Right cardiac atrium (tissue), 5 donors: ENCODE data around the gene VRTN. TPM values are rescaled to one million over a fixed set of nuclear protein-coding genes. Genes with fewer than 3 reads are reported as not detected.

Experiments used
- ATAC-seq, 2 donors: fragments of 200-7000 bp; cut with Tn5 transposase; one replicate each; pipeline versions ENCODE4 v1.8.0 to v1.9.1; 2020; ENCODE audit warnings: moderate library complexity in 2 of 2, mild to moderate bottlenecking in 1 of 2
- DNase-seq, 3 donors: peaks; one replicate each; pipeline ENCODE4 v3.0.0-alpha.2; 2020
- H3K27ac ChIP-seq: one replicate; pipeline ENCODE4 v1.5.1; 2013; ENCODE audit warnings: mild to moderate bottlenecking, low read length, control low read depth, moderate library complexity
- H3K27me3 ChIP-seq: one replicate; pipeline ENCODE4 v1.6.1; 2013; ENCODE audit not compliant: control insufficient read depth, insufficient read depth
- H3K4me1 ChIP-seq: one replicate; pipeline ENCODE4 v1.6.1; 2013; ENCODE audit warnings: low read length; ENCODE audit not compliant: control insufficient read depth, insufficient read depth
- H3K4me3 ChIP-seq: one replicate; pipeline ENCODE4 v1.5.1; 2013; ENCODE audit warnings: low read length, control low read depth
- H3K9me3 ChIP-seq: one replicate; pipeline ENCODE4 v1.6.1; 2013; ENCODE audit warnings: low read length; ENCODE audit not compliant: control insufficient read depth
- WGBS: extraction: QIAGEN DNeasy Blood & Tissue Kit; methylation state at CpG from one replicate; pipeline ENCODE4 v1.1.7; 2013; 5-methylcytosine and 5-hydroxymethylcytosine counted together
- intact Hi-C, 4 donors: fragments of 100-400 bp; cut with DNase I; formaldehyde crosslinking; loops; one replicate each; pipeline versions ENCODE4 v1.11.0 to v1.14.0; 2022 to 2023
- polyA plus RNA-seq: library from polyadenylated mRNA; stranded (reverse); fragments of 200-250 nt; gene quantifications from one replicate; pipeline ENCODE4 v1.2.3, GENCODE V29; 2013
- total RNA-seq, 4 donors: library from RNA; stranded (reverse); fragmentation: NEBNext Ultra II Directional; extraction: Animal tissue kit (Norgen Biotek cat#: 25700); gene quantifications; one replicate each; pipeline ENCODE4 v1.2.1, GENCODE V29; 2021
- donor health status: healthy with polysubstance abuse.
- donor health status: DM: no; HTN: yes; CAD: no.
- donor health status: DM: no; HTN: no; CAD: no.
- donor health status: DM: no; HTN: yes; CAD: no; lungs with severe emphysema.
- donor health status: DM: yes; HTN: yes; CAD: no.

Gene VRTN
- total and polyA plus RNA-seq, 5 donors: not detected

DNA sequence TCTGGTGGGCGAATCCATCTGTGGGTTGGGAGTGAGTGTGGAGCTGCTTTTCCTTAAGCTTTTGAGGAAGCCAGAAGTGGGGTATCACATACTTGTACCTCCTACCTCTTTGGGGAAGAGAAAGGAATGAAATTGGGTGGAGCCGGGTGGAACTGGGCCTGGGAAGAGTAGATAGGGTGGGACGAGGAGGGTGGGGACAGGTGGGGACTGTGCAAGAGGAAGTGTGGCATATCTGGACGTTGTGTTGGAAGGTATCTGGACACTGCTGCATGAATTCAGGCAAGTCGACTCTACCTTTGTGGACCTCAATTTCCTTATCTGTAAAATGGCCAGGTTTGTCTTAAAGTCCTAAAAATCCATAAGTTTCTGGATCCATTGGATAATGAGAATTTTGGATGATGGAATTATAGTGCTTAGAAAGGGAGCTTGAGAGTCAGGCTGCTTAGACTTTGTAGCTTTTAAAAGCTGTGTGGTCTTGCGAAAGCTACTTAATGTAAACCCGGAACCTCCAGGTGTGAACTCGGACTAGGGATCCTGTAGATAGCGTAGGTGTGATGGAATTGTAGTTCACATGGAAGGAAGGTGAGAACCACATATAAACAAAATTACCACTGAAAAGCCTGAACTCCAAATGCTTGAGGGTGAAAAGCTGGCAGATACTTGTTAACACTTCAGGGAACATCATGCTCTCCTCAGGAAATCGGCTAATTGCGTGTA, 2.1 kb downstream of the VRTN start:
- WGBS: 45% methylated on average over 11 of the region's 11 CpGs
- Histone ChIP-seq H3K27me3 (no peaks in the 10 kb centered on the region), H3K4me1 (no peaks in the 10 kb centered on the region), H3K4me3 (no peak overlapping the region), H3K27ac (no peak overlapping the region), H3K9me3 (no peaks in the 10 kb centered on the region)
- intact Hi-C loops: no loop called here
- DNase-seq (no peak), ATAC-seq (no peak)

DNA sequence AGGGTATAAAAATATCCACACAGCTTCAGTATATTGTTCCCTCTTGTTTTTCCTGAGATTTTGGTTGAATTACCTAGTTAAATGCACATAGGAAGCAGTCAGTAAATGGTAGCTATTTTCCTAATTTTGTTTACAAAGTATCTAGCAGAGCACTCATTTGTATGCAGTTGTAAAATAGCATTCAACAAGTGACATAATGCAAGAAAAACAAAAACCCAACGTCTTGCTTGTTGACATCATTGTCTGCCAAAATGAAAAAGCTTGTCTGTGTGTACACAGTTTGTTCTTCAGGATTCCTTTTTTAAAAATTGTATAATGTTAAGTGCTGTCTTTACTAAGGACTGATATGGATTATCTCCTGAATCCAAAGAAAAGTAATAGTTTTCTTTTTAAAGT, 2.7 kb downstream of the VRTN start:
- H3K4me3 ChIP-seq: no peak overlapping the region
- DNase-seq: no peak
- no peaks in the 10 kb centered on the region for H3K9me3 ChIP-seq
- ATAC-seq: no peak
- 8% methylated on average over 1 of the region's 1 CpG for WGBS
- no peaks in the 10 kb centered on the region for H3K4me1 ChIP-seq
- H3K27me3 ChIP-seq: no peaks in the 10 kb centered on the region
- intact Hi-C loops: no loop called here
- H3K27ac ChIP-seq: no peak overlapping the region

DNA sequence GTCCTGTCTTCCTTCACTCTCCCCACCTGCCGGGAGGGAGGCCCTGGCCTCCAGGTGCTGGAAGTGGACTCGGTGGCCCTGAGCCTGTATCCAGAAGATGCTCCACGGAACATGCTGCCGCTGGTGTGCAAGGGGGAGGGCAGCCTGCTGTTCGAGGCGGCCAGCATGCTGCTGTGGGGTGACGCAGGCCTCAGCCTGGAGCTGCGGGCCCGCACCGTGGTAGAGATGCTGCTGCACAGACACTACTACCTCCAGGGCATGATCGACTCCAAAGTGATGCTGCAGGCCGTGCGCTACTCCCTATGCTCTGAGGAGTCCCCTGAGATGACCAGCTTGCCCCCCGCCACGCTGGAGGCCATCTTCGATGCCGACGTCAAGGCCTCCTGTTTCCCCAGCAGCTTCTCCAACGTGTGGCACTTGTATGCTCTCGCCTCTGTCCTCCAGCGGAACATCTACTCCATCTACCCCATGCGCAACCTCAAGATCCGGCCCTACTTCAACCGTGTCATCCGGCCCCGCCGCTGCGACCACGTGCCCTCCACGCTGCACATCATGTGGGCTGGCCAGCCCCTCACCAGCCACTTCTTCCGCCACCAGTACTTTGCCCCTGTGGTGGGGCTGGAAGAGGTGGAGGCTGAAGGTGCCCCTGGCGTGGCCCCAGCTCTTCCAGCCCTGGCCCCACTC, 8.8 kb downstream of the VRTN start:
- Histone ChIP-seq H3K4me1 (no peaks in the 10 kb centered on the region), H3K27ac (no peak overlapping the region), H3K9me3 (no peaks in the 10 kb centered on the region), H3K4me3 (no peak overlapping the region), H3K27me3 (no peaks in the 10 kb centered on the region)
- 90% methylated on average over 32 of the region's 32 CpGs for WGBS
- intact Hi-C loops: no loop called here
- ATAC-seq (no peak), DNase-seq (no peak)

DNA sequence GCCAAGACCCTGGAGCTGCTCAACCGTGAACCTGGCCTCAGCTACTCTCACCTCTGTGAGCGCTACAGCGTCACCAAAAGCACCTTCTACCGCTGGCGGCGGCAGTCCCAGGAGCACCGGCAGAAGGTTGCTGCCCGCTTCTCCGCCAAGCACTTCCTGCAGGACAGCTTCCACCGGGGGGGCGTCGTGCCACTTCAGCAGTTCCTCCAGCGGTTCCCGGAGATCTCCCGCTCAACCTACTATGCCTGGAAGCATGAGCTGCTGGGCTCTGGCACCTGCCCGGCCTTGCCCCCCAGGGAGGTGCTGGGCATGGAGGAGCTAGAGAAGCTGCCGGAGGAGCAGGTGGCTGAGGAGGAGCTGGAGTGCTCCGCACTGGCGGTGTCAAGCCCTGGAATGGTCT, 9.3 kb downstream of the VRTN start:
- no peaks in the 10 kb centered on the region for H3K27me3 ChIP-seq
- no peak overlapping the region for H3K4me3 ChIP-seq
- H3K4me1 ChIP-seq: no peaks in the 10 kb centered on the region
- no peaks in the 10 kb centered on the region for H3K9me3 ChIP-seq
- WGBS: 89% methylated on average over 19 of the region's 19 CpGs
- ATAC-seq (no peak), DNase-seq (no peak)
- no peak overlapping the region for H3K27ac ChIP-seq
- intact Hi-C loops: no loop called here

DNA sequence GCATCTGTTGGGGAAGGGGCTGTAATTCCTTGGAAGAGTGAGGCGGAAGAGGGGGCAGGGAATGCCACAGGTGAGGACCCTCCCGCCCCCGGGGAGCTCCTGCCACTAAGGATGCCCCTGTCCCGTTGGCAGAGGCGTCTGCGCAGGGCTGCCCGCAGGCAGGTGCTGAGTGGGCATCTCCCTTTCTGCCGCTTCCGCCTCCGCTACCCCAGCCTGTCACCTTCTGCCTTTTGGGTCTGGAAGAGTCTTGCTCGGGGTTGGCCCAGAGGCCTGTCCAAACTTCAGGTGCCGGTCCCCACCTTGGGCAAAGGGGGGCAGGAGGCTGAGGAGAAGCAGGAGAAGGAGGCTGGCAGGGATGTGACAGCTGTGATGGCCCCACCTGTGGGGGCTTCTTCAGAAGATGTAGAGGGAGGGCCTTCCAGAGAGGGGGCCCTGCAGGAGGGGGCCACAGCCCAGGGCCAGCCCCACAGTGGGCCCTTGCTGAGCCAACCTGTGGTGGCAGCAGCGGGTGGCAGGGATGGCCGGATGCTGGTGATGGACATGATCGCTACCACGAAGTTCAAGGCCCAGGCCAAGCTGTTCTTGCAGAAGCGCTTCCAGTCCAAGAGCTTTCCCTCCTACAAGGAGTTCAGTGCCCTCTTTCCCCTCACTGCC, 10.0 kb downstream of the VRTN start:
- intact Hi-C loops: no loop called here
- Histone ChIP-seq H3K4me3 (no peak overlapping the region), H3K27ac (no peak overlapping the region), H3K4me1 (no peaks in the 10 kb centered on the region), H3K27me3 (no peaks in the 10 kb centered on the region), H3K9me3 (no peaks in the 10 kb centered on the region)
- 88% methylated on average over 17 of the region's 17 CpGs for WGBS
- DNase-seq: no peak
- ATAC-seq: no peak

DNA sequence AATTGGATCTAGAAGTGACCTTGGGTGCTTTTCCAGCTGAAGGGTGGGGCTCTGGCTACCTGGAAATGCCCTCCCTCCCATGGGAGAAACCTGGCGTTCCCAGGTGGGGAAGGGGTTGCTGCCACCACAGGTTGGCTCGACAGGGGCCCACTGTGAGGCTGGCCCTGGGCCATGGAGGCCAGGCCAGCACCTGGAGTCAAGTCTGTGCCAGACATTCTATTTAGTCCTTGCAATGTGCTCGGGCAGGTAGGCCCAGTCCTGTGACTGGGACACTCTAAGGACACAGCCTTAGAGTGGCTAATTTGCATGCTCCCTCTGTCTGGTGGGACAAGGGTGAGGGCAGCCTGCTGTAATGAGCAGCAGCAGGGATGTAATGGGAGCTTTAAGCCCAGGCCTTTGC, 11.9 kb downstream of the VRTN start:
- H3K27ac ChIP-seq: no peak overlapping the region
- intact Hi-C loops: loop anchor here in 3 of 4 donors (5.0 kb wide), 1 partner anchor 117 kb away; no protein-coding TSS in a partner anchor
- DNase-seq: no peak
- H3K4me3 ChIP-seq: no peak overlapping the region
- 65% methylated on average over 3 of the region's 3 CpGs for WGBS
- no peaks in the 10 kb centered on the region for H3K4me1 ChIP-seq
- no peak for ATAC-seq
- no peaks in the 10 kb centered on the region for H3K9me3 ChIP-seq
- no peaks in the 10 kb centered on the region for H3K27me3 ChIP-seq

DNA sequence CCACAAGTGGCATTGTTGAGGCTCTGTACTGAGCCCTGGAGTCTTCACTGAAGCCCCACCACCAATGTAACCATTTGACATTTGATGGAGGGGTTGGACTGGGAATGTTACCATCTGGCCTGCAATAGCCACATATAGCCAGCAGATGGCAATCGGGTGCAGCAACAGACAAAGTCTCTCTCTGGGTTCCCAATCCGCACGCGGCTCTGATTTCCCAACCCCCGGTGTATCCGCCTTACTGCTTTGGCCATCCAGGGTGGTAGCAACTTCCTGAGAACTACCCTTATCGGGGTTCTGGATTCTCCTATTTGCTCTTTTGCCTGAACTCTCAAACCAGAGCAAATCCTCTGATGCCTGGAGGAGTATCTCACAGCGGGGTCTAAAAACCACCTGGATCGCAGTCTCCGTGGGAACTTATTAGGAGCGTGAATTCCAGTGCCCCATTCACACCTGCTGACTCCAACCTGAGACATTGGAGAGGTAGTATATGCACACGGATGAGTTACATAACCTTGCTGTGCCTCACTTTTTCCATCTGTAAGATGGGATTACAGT, 14.2 kb downstream of the VRTN start:
- H3K4me3 ChIP-seq: no peak overlapping the region
- H3K27me3 ChIP-seq: no peaks in the 10 kb centered on the region
- intact Hi-C loops: loop anchor here in 3 of 4 donors (5.0 kb wide), 1 partner anchor 115 kb away; no protein-coding TSS in a partner anchor
- no peak overlapping the region for H3K27ac ChIP-seq
- DNase-seq (peak; percentile 84 to 92 (median 90)), ATAC-seq (peak; percentile 82 to 85)
- 25% methylated on average over 12 of the region's 12 CpGs for WGBS
- no peaks in the 10 kb centered on the region for H3K4me1 ChIP-seq
- no peaks in the 10 kb centered on the region for H3K9me3 ChIP-seq

DNA sequence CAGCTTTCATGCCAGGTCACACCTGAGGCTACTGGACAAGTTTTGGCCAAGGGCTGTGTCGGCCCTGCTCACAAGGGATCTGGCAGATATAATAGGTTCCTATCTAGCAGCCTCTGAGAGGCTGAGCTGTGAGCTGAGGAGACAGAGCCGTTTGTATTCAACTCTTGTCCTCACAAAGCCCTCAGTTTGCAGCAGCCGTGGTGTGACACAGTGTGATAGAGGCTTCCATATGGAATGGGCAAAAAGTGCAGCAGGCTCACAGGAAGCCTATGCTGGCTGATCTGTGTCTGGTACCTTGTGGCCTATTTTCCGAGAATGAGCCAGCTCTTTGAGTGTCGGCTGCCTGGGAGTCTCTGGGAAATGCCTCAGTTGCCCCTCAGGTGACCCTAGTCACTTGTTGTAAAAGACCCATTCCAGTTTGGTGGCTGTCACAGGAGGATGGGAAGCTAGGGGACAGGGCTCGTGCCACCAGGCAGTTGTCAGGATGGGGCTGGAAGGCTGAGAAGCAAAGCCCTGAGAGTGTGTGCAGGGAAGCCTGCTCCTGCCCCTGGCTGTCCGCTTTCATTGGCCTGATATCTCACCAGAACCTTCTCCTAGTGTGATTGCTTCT, 16.1 kb downstream of the VRTN start:
- ATAC-seq (no peak), DNase-seq (no peak)
- intact Hi-C loops: loop anchor here in 3 of 4 donors (5.0 kb wide), 1 partner anchor 113 kb away; no protein-coding TSS in a partner anchor
- WGBS: 58% methylated on average over 7 of the region's 7 CpGs
- H3K4me3 ChIP-seq: no peak overlapping the region
- no peaks in the 10 kb centered on the region for H3K27me3 ChIP-seq
- no peaks in the 10 kb centered on the region for H3K4me1 ChIP-seq
- no peaks in the 10 kb centered on the region for H3K9me3 ChIP-seq
- no peak overlapping the region for H3K27ac ChIP-seq

DNA sequence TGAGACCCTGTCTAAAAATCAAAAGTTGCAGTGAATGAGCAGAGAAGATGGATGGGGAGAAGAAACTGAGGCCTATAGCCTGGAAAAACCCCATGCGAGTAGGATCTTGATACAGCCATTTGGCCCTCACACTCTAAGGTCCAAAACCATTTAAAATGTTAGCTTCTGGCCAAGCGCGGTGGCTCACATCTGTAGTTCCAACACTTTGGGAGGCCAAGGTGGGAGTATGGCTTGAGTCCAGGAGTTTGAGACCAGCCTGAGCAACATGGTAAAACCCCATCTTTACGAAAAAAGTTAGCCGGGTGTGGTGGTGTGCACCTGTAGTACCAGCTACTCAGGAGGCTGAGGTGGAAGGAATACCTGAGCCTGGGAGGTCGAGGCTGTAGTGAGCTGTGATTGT, 19.8 kb downstream of the VRTN start:
- intact Hi-C loops: loop anchor here in 1 of 4 donors (5.0 kb wide), 1 partner anchor 114 kb away; no protein-coding TSS in a partner anchor
- no peak overlapping the region for H3K27ac ChIP-seq
- DNase-seq: no peak
- ATAC-seq: no peak
- H3K4me3 ChIP-seq: no peak overlapping the region
- no peaks in the 10 kb centered on the region for H3K9me3 ChIP-seq
- no peaks in the 10 kb centered on the region for H3K27me3 ChIP-seq
- H3K4me1 ChIP-seq: no peaks in the 10 kb centered on the region
- 92% methylated on average over 6 of the region's 6 CpGs for WGBS

DNA sequence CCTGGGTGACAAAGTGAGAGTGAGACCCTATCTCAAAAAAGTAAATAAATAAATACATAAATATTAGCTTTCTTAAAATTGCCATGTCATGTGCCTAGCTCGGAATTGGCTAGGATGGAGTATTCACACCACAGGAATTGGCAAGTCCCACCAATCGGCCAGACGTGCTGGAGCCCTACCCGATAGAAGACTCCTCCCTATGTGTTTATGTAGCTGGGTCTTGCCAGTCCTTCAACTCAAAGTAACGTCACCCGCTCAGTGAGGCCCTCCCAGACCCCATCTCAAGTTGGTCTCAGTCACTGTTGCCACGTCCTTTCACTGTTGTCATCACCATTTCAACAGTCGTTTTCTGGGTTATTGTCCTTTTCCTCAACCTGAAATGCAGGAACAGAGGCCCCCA, 20.2 kb downstream of the VRTN start:
- H3K27ac ChIP-seq: no peak overlapping the region
- no peak overlapping the region for H3K4me3 ChIP-seq
- ATAC-seq: no peak
- intact Hi-C loops: loop anchor here in 1 of 4 donors (5.0 kb wide), 1 partner anchor 114 kb away; no protein-coding TSS in a partner anchor
- no peaks in the 10 kb centered on the region for H3K9me3 ChIP-seq
- 67% methylated on average over 8 of the region's 8 CpGs for WGBS
- DNase-seq: no peak
- H3K4me1 ChIP-seq: no peaks in the 10 kb centered on the region
- H3K27me3 ChIP-seq: no peaks in the 10 kb centered on the region
